ENCODE data around the gene TPSAB1. TPM values are rescaled to one million over a fixed set of nuclear protein-coding genes. Genes with fewer than 3 reads are reported as not detected.
"Not testable (repeated sequence)": the region's sequence is repeated elsewhere in the genome, so short reads cannot be mapped to it uniquely, and the experiment has no call there.

TPSAB1 gene
- total RNA-seq (2014; rRNA removed), result not detected in 2 replicates
- not detected for Bru-seq, nascent RNA
- not detected for BruChase-seq, experiment 1, labeled RNA remaining after a 6-hour chase
- BruChase-seq, experiment 2, labeled RNA remaining after a 2-hour chase, result not detected
- long read RNA-seq, result 0 reads

- POLR2A ChIA-PET (ENCODE audit: unreplicated experiment); H3K9me3 ChIP-seq (ENCODE audit: low read length); H3K27me3 ChIP-seq (ENCODE audit: low read length); H3K9ac ChIP-seq (ENCODE audit: low read length); H3K9me2 ChIP-seq (replicated peaks; ENCODE audit: low read length); H3K79me2 ChIP-seq (ENCODE audit: low read length); H2AFZ ChIP-seq (ENCODE audit: low read length); H3K27ac ChIP-seq (ENCODE audit: low read length); H3K4me3 ChIP-seq (ENCODE audit: low read length); H4K20me1 ChIP-seq (ENCODE audit: low read length); BruUV-seq (replicated peaks); CTCF ChIA-PET; H3F3A ChIP-seq (ENCODE audit: low read length, unreplicated experiment); ATAC-seq; DNase-seq; H3K36me3 ChIP-seq (ENCODE audit: low read depth, low read length); H3K4me2 ChIP-seq (ENCODE audit: low read length); H3K4me1 ChIP-seq (ENCODE audit: insufficient read depth, low read length); intact Hi-C loops (cut with micrococcal nuclease): not testable (repeated sequence)
Measured at GRCh38 chr16:1240436-1240835, at the start of gene TPSAB1. TSS of gene TPSAB1 (plus strand) at chr16:1240705. CDS start at chr16:1240939, 234 bp downstream.

GRCh38 chr16:1190789-1191188, 49.7 kb upstream of the TPSAB1 start:
- H3K4me2 ChIP-seq (ENCODE audit: low read length); H3K27ac ChIP-seq (ENCODE audit: low read length); POLR2A ChIA-PET (ENCODE audit: unreplicated experiment); H2AFZ ChIP-seq (ENCODE audit: low read length); BruUV-seq (replicated peaks); H3K36me3 ChIP-seq (ENCODE audit: low read depth, low read length); H3K9ac ChIP-seq (ENCODE audit: low read length); H3K4me1 ChIP-seq (ENCODE audit: insufficient read depth, low read length); H3K4me3 ChIP-seq (ENCODE audit: low read length); CTCF ChIA-PET; H3K9me2 ChIP-seq (replicated peaks; ENCODE audit: low read length); ATAC-seq; H4K20me1 ChIP-seq (ENCODE audit: low read length); H3K79me2 ChIP-seq (ENCODE audit: low read length); H3K9me3 ChIP-seq (ENCODE audit: low read length); H3K27me3 ChIP-seq (ENCODE audit: low read length); H3F3A ChIP-seq (ENCODE audit: low read length, unreplicated experiment); DNase-seq; intact Hi-C loops (cut with micrococcal nuclease): not testable (repeated sequence)

- no peaks in the 10 kb centered on the region for H4K20me1 ChIP-seq (ENCODE audit: low read length)
- no peak overlapping the region for H3K4me2 ChIP-seq (ENCODE audit: low read length)
- H3F3A ChIP-seq (ENCODE audit: low read length, unreplicated experiment), result no peaks in the 10 kb centered on the region
- TF ChIP-seq EZH2phosphoT487 (IDR thresholded peaks at IDR 0.05; ENCODE audit: borderline replicate concordance, low read length) (no peak), EZH2 (IDR thresholded peaks at IDR 0.05; ENCODE audit: low read length, unreplicated experiment) (no peak), CTCF (conservative IDR thresholded peaks at IDR 0.05; ENCODE audit: low read depth, low read length) (no peak)
- no peaks in the 10 kb centered on the region for H3K9me3 ChIP-seq (ENCODE audit: low read length)
- H2AFZ ChIP-seq (ENCODE audit: low read length), result no peak overlapping the region
- no peak overlapping the region for H3K9ac ChIP-seq (ENCODE audit: low read length)
- no peaks in the 10 kb centered on the region for H3K4me1 ChIP-seq (ENCODE audit: insufficient read depth, low read length)
- DNase-seq (no peak), ATAC-seq (no peak)
- ChIA-PET POLR2A (ENCODE audit: unreplicated experiment) (no interaction called here), CTCF (no interaction called here)
- intact Hi-C loops (cut with micrococcal nuclease), result no loop called here
- no peaks in the 10 kb centered on the region for H3K36me3 ChIP-seq (ENCODE audit: low read depth, low read length)
- no TSS peak for BruUV-seq (replicated peaks)
- no peaks in the 10 kb centered on the region for H3K27me3 ChIP-seq (ENCODE audit: low read length)
- no peak overlapping the region for H3K4me3 ChIP-seq (ENCODE audit: low read length)
- H3K27ac ChIP-seq (ENCODE audit: low read length), result no peak overlapping the region
- H3K79me2 ChIP-seq (ENCODE audit: low read length), result no peaks in the 10 kb centered on the region
- H3K9me2 ChIP-seq (replicated peaks; ENCODE audit: low read length), result no peaks in the 10 kb centered on the region
Measured at GRCh38 chr16:1192384-1193073, 48.0 kb upstream of the TPSAB1 start.

Measured in PC-3 (cell line).